HG03064 (cell line): ENCODE measurements around the gene RAB33B.

Experiments used
- ATAC-seq: cut with Tn5 transposase; IDR thresholded peaks from one replicate; pipeline ENCODE4 v1.9.1; 2021; ENCODE audit warnings: low read depth; ENCODE audit not compliant: unreplicated experiment

RAB33B gene

GRCh38 chr4:139503622-139504166, 49.8 kb downstream of the RAB33B start:
- ATAC-seq: no peak

DNA sequence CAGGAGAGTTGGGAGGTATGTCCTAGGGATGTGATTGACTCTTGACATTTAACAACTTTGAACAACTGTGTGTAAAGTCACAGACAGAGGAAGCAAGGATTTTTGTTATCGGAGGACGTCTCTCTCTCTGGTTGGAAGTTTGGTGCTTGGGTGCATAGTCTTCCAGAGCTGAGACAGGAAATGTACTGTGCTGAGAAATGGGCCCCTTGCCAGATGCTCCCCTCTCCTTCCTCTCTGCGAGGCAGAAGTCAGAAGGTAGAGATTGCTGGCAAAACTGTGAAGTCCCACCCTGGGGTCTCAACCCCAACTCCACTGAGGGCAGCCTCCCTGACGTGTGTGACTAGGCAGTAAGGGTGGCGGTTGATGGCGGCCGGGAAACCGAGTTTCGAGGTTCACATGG, 52.9 kb downstream of the RAB33B start:
- ATAC-seq: no peak

DNA sequence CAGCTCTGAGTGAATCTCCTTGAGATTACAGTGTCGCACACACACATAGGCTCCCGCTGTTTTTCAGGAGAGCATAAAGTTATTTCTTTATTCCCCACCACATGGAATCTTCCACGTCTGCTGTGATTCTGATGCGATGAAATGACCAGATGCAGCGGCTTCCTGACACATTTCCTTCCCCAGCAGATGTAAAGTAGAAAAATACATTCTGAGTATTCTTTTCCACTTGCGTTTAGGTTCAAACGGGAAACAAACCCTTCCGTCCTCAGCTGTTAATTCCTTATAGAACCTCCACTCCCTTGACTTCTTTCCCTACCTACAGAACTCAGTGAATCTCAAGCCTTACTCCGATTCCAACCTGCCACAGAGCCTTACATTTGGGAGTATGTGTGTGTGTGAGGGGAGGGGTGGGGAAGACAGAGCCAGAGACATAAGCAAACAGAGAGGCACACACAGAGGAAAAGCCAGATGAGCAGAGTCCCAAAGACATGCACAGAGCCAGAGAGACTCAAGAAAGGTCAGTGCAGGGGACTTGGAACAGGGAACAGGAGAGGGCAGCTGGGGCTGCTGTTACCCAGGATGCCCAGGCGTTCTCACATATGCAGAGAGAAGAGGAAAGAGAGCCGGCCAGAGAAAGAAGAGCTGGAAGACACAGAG, 54.8 kb downstream of the RAB33B start:
- no peak for ATAC-seq

DNA sequence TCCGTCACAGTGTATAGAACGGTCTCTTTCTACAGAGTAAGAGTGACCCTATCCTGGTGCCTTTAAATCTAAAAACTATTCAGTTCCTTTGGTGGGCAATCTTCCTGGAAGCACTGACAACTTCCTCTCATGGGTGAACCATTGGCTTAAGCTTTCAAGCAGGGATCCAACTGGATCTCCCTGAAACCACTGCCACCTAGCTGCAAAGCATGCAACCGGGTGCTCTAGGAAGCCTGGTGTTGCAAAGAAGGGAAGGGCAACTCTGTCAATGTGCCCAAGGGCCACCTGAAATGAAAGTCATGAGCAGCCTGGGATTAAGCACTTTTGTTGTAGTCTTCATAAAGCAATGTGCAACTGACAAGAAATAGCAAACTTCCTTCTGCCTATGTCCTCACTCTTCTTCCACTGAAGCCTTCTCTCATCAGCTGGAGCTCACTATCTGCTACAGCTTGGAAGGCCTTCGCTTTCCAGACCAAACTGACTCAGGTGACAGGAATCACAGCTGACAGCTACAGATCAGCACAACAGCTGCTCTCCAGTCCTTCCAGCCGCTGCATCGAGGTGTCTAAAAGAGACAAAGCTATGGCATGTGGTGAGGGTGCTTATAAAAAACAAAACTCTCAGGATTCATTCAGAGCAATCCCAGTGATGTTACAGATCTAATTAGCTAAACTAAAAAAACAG, 55.9 kb downstream of the RAB33B start:
- no peak for ATAC-seq

- ATAC-seq: no peak
These were observed 57.4 kb downstream of the RAB33B start for GRCh38 chr4:139511320-139511719.

DNA sequence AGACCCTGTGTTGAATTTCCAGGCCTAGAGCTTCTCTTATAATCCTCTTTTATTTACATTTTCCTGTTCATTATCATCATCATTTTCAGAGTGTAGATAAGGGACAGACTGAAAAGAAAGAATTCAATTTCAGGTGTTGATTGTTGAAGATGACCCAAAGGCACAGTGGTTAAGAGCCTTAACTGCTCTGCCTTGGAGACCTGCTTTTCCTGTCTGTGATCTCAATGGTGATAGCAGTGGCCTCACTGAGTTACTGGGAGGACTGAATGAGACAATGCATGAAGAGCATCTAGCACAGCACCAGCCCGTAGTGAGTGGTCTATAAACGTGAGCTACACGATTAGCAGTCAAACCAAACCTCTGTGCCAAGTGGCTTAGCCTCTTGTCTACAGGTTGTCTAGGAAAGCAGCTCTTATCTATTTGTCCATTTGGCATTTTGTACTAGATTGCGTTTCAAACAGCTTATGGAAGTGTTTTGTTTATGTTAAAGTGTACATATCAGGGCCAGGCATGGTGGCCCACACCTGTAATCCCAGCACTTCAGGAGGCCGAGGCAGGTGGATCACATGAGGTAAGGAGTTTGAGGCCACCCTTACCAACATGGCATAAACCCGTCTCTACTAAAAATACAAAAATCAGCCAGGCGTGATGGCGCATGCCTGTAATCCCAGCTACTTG, 60.6 kb downstream of the RAB33B start:
- ATAC-seq: no peak

DNA sequence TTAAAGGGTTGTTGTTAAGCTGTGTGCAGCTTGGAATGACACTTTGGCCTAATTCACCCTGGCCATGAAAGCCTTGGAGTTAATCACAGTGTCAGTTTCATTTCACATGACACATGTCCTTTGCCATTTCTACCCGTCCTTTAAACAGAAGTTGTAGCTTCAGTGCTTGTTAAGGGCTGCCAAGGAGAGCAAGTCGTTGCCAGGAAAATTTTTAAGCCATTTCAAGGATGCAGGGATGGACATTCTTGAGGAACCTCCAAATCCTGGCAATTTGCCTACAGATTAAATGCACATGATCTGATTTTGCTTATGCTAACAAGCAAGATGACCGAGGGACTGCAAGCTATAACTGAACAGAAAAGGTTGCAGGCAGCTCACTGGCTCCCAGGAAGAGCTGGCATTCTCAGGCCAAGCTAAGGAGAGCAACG, 61.6 kb downstream of the RAB33B start:
- ATAC-seq: no peak

DNA sequence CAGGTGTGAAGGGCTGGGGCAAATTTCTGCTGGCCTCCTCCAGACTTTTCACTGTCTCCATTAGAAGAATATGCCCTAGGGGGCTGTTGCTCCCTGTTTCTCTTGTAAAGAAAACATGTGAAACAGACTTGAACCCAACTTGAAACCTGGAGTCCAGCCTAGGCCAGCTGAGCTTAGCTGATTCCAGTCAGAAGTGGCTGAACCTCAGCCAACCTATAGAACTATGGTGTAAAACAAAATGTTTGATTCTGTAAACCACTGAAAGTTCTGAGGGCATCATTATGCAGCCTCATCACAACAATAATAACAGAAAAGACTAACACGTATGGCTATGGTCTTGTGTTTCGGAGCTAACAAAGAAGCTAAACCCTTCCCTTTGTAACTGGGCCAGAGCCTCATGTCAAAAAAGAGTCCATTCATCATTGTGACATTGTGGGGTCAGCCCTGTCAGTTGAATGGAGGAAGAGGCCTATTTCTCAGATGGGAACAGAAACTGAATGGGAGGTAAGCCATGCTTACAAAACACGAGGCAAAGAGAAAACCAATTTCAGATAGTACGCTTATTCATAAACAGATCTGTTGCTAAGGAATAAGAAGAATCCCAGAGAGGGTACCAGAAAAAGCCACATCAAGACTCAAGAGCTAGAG, 68.0 kb downstream of the RAB33B start:
- peak; percentile 50 for ATAC-seq

DNA sequence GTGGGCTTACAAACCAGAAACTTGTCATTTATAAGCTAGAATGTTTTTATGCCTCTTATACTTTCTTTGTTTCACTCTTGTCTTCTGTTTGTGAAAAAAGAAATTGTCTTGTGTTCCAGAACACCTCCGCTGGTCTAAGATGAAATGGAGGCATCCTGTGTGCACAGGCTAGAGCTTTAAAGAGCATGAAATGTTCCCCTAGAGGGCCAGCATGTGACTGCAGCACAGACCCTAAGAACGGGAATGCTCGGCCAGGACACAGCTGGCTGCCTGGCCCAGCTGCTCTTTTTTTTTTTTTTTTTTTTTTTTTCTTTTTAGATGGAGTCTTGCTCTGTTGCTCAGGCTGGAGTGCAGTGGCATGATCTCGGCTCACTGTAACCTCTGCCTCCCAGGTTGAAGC, 68.5 kb downstream of the RAB33B start:
- peak; percentile 31 for ATAC-seq

DNA sequence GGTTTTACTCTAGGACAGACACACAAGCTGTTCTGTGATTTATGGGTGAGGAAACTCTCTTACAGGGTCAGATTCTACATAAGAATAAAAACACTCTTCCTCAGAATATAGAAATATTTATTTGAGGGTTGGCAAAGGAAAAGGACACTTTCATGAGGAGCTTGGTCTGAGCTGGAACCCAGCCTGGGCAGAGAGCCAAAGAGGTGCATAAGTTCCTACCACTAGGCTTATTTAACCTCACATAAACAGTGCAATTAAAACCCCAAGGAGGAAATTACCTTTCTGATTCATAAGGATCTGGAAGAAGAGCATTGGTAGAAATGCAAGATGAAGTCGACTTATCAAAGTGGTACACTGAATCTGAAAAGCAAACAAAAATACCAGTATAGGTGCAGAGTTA, 69.2 kb downstream of the RAB33B start:
- no peak for ATAC-seq

GRCh38 chr4:139524062-139524631, 70.2 kb downstream of the RAB33B start:
- ATAC-seq: no peak

- ATAC-seq: no peak
These were observed 71.5 kb downstream of the RAB33B start for GRCh38 chr4:139525414-139525813.
